NOMO-1 (cell line): ENCODE measurements around the gene PPDPF.
"Not testable (repeated sequence)": the region's sequence is repeated elsewhere in the genome, so short reads cannot be mapped to it uniquely, and the experiment has no call there.

ENCODE experiments used
- DNase-seq, 2 experiments: peaks; one replicate each; lab custom pipeline; 2025; ENCODE audit not compliant: unreplicated experiment in 2 of 2; lab: John Stamatoyannopoulos, UW

PPDPF gene

DNA sequence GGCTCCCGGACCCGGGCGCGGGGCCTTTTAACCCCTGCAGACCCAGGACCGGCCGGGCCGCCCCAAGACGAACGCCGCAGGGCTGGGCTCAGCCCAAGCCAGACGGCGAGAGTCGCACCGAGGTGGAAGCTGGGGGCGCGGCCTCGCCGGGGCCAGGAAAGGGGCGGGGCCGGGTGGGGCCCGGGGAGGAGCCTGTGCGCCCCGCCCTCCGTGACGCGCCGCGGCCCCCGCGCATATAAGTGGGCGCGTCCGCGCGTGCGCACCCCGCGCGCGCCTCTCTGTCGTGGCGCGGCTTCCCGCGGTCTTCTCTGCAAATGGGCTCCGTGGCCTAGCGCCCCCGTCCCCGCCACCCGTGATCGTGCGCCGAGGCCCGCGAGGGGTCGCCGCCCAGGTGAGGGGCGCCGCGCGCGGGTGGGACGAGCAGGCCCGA is at the start of gene PPDPF:
Gene PPDPF (plus strand): TSS at position 262 of the 430 bp plus-strand sequence. CDS start 544 bp downstream, outside the sequence.
- peak; percentile 69 to 71 for DNase-seq

DNA sequence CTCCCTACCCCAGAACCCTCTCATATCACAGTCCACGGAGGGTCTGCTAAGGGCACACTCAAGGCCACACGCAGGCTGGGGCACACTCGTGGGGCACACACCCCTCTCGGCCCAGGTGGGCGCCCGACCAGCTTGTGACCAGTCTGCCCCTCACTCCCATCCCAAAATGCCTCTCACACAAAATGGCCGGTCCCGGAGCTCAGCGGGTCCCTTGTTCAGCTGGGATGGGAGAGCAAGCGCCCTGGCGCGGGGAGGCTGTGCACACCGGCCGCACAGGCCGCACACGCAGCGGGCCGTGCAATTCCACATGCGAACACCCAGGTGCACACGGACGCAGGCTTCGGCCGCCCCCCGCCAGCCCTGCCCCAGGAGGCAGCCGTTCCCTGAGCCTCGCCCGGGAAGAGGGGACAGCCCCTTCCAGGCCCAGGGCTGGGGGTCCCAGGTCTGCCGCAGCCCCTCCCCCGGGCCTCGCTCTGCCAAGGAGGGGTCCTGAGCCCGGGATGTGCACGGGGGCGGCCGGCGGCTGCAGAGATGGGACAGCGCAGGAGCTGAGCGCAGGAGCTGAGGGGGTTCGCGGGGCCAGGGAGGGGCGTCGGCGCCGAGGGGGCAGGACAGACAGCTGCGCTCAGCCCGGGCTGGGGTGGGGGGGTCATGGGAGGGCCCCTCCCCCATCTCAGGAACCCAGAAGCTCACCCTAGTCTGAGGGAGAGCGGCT is 49.4 kb upstream of the PPDPF start:
- DNase-seq, result no peak

- DNase-seq, result no peak
Measured at GRCh38 chr20:63471717-63471980, 48.9 kb upstream of the PPDPF start.

DNA sequence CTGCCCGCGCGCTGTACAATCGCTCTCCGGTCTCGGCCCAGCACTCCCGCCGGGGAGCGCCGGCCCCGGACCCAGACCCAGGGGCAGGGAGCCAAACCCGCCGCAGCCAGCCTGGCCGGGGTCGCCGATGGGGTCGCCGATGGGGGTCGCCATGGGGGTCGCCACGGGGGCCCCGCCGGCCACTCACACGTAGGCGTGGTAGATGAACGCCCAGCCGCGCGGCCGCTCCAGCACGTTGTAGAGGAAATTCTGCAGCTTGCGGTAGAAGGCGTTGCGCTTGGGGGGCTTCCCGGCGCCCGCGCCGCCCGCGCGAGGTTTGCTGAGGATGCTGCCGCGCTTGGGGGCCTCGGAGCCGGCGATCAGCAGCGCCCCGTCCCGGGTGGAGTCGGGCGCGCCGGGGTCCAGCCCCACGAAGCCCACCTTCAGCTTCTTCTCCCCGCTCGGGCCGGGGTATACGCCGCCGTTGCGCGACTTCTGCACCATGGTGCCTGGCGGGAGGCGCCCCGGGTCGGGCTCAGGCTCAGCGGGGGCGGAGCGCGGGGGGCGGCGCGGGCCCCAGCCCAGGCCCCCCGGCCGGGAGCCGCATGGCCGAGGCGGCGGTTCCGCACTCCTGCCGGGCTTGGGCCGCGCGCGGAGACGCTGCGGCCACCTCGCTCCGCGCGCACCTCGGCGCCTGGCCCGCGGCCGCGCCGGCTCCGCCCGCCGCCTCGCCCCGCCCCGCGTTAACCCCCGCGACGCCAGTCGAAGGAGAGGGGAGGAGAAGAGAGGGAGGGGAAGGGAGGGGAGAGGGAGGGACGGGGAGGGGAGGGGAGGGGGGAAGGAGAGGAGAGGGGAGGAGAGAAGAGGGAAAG is 48.4 kb upstream of the PPDPF start, which contains the start of gene KCNQ2:
Gene KCNQ2 (minus strand): TSS at position 675 of the 851 bp plus-strand sequence. CDS start 192 bp downstream, at position 483.
- DNase-seq, result no peak

DNA sequence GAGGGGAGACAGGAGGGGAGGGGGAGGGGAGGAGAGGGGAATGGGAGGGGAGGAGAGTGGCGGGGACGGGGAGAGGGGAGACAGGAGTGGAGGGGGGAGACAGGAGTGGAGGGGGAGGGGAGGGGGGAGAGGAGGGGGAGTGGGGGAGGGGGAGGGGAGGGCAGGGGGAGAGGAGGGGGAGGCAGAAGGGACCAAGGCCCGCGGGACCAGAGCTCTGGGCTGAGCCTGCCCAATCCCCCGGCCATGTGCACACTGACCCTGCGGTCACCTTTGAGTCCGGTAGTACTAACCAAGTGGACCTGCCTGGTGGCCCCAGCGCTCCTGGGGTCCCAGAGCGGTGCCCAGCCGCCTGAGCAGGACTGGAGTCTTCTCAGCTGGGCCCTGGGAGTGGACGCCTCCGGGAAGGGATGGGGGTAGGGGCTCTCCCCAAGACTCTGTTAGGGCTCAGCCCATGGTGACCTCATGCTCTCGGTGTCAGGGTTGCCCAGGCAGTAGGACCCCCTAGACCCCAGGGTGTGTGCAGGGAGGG is 47.6 kb upstream of the PPDPF start:
- no peak for DNase-seq

- DNase-seq, result no peak
Measured at GRCh38 chr20:63473555-63474449, 46.8 kb upstream of the PPDPF start.

- no peak for DNase-seq
Measured at GRCh38 chr20:63475209-63475608, 45.4 kb upstream of the PPDPF start.

- DNase-seq, result no peak
Measured at GRCh38 chr20:63477061-63477616, 43.4 kb upstream of the PPDPF start.

DNA sequence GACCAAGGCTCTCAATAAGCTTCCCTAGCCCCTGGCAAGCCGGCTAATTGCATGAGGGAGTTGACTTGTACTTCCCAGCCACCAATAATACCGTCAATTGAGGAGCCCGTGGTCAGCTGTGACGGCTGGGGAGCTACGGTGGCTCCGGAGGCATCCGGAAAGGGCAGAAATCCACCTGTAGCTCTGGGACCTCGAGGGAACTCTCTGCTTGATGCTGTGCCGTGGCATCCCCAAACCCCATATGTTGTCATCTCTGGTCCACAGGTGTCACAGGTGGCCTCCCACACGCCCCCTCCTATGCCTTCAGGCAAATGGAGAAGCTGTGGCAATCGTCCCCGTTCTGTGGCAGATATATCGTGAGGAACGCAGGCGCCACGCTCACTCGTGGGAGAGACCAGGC is 42.6 kb upstream of the PPDPF start:
- no peak for DNase-seq

DNA sequence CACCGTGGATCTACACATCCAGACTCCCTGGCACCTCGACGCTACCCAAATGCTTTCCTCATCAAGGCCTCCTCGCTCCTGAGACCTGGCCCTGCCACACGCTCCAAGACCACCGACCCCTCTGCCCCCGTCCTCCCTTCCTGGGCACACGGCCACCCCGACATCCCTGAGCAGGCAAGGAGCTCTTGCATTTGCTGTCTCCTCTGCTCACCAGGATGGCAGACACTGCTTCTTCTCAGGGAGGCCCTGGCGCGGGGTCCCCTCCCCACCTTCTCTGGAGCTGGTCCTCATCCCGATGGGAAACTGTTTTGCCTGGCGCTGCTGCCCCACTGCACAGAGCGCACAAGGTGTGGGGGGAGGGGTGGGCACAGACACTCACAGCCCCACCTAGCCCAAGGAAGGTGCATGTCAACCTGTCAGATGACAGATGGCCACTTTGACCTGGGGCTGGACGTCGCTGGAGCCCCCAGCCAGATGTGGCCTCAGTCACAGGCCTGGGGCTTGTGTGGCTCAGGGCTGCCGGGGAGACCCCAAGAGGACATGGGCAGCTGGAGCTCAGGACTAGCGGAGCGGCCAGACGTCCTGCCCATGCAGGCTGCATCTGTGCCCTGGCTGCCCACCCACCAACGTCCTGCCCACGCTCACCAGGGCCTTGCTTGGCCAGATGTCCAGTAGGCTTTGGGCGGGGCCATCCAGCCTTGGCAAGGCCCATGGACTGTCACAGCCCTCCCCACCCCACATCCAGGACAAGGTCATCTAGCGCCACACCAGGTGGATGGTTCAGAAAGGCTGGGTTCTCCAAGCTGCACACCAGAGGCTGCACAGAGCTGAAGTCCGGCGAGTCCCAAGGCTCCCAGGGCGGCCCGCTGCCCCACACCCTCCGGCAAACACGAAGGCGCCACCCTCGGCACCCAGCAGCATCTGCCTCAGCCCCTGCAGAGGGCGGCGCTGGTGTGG is 41.9 kb upstream of the PPDPF start:
- no peak for DNase-seq

DNA sequence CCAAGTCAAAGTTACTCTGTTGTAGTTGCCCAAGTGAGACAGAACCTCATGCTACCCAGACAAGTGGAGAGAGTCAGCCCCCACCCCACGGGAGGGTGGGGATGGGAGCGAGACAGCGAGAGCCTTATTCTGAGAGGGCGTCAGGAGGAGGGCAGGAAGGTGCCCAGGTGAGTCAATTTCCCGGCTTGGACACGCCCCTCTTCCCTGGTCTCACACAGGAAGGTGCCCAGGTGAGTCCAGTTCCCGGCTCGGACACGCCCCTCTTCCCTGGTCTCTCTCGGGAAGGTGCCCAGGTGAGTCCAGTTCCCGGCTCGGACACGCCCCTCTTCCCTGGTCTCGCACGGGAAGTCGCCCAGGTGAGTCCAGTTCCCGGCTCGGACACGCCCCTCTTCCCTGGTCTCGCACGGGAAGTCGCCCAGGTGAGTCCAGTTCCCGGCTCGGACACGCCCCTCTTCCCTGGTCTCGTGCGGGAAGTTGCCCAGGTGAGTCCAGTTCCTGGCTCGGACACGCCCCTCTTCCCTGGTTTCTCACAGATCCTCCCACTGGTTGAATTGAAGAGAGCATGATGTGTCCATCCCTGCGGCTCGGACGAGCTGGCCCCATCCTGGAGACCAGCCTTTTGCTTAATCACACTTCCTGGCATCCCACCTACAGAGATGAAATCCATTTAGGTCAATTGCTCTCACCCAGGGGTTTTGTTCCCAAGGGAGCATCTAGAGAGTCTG is 40.7 kb upstream of the PPDPF start:
- not testable (repeated sequence) for DNase-seq

- no peak for DNase-seq
Measured at GRCh38 chr20:63481503-63481902, 39.1 kb upstream of the PPDPF start.

DNA sequence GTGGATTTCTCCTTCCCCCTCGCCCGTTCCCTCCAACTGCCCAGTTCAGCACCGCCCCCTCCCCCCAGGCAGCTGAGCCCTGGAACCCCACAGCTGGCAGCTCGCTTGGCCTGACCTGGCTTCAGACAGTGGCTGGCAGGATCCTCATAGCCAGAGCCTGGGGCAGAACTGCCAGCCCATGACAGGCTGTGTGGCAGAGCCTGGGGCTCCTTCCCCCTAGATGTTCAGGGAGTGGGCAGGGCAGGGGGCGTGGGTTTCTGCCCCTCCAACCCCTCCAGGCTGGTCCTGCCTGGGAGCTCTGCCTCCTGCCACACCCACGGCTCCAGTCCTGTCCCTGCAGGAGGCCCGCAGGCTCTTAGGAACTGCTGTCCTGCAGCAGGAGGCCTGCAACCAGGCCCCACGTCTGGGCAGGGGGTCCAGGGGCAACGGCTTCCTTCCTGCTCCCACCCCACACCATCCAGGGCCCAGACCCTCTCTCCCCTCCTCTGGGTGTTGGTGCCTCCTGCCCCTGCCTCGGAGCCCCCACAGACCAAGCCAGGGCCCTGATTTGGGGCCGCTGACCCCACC is 38.5 kb upstream of the PPDPF start:
- no peak for DNase-seq

DNA sequence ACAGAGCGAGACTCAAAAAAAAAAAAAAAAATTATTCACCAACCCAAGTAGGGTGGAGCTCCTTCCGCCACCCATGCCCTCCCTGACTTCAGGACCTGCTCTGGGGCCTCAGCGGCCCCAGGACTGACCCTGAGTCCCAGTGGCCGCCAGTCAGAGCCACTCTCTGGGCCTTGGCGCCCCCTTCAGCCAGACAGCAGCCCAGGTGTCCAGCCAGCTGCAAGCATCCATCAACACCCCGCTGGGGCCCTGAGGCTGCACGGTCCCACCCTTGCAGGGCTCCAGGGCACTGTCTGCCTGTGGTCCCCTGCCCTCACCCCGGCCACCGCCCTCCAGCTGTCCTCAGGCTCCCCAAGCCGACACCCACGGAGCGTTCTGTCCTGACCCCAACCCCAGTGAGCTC is 36.7 kb upstream of the PPDPF start:
- no peak for DNase-seq

DNA sequence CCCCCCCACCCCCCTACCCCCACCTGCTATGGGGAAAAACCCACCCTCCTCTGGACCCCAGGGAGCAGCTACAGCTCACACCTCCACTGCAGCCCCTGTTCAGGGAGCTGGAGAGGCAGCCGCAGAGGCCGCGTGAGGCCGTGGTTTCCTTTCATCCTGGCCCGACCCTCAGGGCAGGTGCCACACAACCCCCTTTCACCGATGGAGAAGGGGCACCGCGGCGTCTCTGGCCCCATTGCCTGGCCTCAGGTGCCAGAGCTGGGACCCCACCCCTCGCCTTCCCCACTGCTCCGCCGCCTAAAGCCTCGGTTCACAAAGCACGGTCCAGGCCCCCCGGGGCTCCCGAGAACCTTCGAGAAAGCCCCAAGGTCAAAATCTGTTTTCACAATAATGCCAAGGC is 36.3 kb upstream of the PPDPF start:
- no peak for DNase-seq

DNA sequence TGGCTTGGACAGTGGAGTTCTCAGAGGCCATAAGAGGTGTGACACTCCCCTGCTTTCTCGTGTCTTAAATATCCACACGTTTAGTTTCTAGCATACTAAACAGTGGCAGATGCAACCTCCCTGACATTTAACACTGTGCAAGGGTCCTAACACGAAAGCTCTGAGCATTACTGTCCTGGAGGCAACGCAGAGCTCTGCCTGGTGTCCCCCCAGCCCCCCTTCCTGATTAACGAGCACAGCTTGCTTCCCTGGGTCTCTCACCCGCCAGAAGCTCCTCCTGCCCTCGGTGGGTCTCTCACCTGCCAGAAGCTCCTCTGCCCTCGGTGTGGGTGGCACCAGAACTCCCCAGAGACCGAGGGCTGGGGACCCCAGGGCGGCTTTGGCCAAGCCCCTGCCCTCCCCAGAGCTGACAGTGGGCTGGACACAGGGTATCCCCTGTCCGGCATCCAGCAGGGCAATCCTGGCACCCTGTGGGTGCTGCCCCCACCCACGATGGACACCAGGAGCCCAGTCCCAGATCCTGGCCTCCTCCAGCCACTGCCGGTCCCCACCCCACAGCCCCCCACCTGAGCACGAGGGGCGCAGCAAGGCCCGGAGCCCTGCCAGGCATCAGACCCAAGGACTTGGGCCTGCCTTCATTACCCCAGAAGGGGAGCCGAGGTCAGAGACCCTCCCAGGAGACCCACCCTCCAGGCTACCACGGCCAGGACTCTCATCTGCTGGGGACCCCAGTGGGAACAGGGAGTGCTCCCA is 35.7 kb upstream of the PPDPF start:
- no peak for DNase-seq

GRCh38 chr20:63486300-63486855 is 34.2 kb upstream of the PPDPF start:
- DNase-seq, result no peak
